C4-2B (cell line): ENCODE measurements around the gene ADAMTS15.

ENCODE experiments used
- ZFX ChIP-seq: fragments of 450-650 bp; IDR thresholded peaks from 2 replicates; pipeline ENCODE4 v1.6.1; 2017
- TF ChIP-seq, protein P1 (sequence below): fragments of 450-650 bp; conservative IDR thresholded peaks from 2 replicates; pipeline ENCODE4 v1.5.1; 2017; ENCODE audit warnings: mild to moderate bottlenecking

DNA sequence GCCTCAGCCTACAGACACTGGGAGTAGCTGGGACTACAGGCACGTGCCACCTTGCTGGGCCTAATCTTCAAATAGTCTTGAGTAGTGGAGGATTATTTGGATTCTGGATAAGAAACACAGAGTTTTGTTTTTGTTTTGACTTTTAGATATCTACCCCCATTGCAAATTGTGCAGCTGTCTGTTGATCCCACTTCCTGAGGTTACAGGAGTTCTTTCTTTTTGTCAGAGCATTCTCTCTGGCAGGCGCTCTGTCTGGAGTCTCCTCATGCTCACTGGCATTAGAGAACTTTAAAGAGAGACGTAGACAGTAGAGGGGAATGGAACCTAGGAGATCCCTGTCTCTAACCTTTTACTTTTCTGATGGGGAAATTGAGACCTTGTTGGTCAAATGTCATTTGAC is 12.3 kb upstream of the ADAMTS15 start:
- TF ChIP-seq, protein P1, sequence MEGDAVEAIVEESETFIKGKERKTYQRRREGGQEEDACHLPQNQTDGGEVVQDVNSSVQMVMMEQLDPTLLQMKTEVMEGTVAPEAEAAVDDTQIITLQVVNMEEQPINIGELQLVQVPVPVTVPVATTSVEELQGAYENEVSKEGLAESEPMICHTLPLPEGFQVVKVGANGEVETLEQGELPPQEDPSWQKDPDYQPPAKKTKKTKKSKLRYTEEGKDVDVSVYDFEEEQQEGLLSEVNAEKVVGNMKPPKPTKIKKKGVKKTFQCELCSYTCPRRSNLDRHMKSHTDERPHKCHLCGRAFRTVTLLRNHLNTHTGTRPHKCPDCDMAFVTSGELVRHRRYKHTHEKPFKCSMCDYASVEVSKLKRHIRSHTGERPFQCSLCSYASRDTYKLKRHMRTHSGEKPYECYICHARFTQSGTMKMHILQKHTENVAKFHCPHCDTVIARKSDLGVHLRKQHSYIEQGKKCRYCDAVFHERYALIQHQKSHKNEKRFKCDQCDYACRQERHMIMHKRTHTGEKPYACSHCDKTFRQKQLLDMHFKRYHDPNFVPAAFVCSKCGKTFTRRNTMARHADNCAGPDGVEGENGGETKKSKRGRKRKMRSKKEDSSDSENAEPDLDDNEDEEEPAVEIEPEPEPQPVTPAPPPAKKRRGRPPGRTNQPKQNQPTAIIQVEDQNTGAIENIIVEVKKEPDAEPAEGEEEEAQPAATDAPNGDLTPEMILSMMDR, result no peak
- TF ChIP-seq ZFX, result no peak
